WI38 (cell line): ENCODE results near the gene GPRC5C.
"Not testable (repeated sequence)": the region's sequence is repeated elsewhere in the genome, so short reads cannot be mapped to it uniquely, and the experiment has no call there.

Experiments
- H3K4me3 ChIP-seq: 2 replicates; pipeline ENCODE4 v1.5.1; 2011; ENCODE audit warnings: low read depth, mild to moderate bottlenecking, control low read depth, low read length
- CTCF ChIP-seq: IDR thresholded peaks from 2 replicates; pipeline ENCODE4 v1.5.1; 2012; ENCODE audit warnings: low read depth, mild to moderate bottlenecking, control low read depth, low read length

Gene GPRC5C

GRCh38 chr17:74478420-74479100, 46.7 kb downstream of the GPRC5C start:
- TF ChIP-seq CTCF = no peak
- H3K4me3 ChIP-seq = no peak overlapping the region

- TF ChIP-seq CTCF = no peak
- H3K4me3 ChIP-seq = no peak overlapping the region
Observed at GRCh38 chr17:74480290-74480689, 48.4 kb downstream of the GPRC5C start.

- no peak overlapping the region for H3K4me3 ChIP-seq
- TF ChIP-seq CTCF = no peak
Observed at GRCh38 chr17:74481621-74482020, 49.7 kb downstream of the GPRC5C start.

DNA sequence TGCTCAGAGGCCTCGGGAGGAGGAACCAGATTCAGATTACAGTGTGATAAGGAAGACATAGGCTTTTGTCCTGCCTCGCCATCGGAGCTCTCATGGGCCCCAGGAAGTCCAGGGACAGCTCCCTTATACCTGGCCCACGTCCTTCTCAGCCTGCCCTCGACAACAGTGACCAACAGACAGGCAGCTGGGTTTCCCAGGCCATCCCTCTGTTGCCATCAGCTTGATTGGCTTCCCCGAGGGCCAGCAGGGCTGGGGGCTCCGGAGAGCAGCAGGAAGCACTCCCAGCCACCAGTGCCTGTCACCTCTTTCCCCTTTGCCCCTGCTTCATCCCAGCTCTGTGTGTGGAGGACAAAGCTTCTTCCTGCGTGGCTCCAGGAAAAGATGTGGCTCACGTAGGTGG, 52.2 kb downstream of the GPRC5C start:
- TF ChIP-seq CTCF = no peak

GRCh38 chr17:74485022-74485743, 53.3 kb downstream of the GPRC5C start:
- no peak for TF ChIP-seq CTCF
- no peak overlapping the region for H3K4me3 ChIP-seq

More for the DNA sequence above, 52.2 kb downstream of the GPRC5C start:
- H3K4me3 ChIP-seq = no peak overlapping the region

DNA sequence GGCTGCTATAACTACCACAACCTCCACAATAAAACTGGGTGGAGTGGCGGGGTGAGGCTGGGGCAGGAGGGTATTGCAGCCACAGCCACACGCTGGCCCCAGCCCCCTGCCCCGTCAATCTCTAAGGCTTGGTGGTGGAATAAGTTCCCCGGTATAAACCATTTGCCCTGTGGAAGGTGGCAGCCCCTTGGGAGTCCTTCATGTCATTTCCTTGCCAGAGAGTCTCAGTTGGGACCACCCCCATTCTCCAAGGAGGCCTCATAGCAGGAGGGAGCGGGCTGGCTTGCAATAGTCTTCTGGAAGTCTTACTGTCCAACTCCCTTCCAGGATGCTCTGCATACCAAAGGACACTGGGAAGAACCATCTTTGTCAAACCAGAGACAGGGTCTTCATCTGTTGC, 54.0 kb downstream of the GPRC5C start:
- TF ChIP-seq CTCF = no peak
- no peak overlapping the region for H3K4me3 ChIP-seq

GRCh38 chr17:74488276-74488675, 56.4 kb downstream of the GPRC5C start:
- not testable (repeated sequence) for H3K4me3 ChIP-seq
